Vagina (tissue), 2 donors: Measurements from ENCODE around the gene SLC25A1.

Experiments used
- POLR2AphosphoS5 ChIP-seq, 2 donors: sonication (generic); formaldehyde crosslinking; IDR thresholded peaks; one replicate each; pipeline ENCODE4 v1.9.0; 2017; ENCODE audit warnings: antibody characterized with exemption in 2 of 2, mild to moderate bottlenecking in 2 of 2, low read depth in 1 of 2; ENCODE audit not compliant: insufficient read depth in 1 of 2
- TF ChIP-seq, protein P1 (sequence below), 3 experiments: fragments of 450-650 bp in 2 of 3; fragments of 200-600 bp in 1 of 3; sonication (generic) in 1 of 3; IDR thresholded peaks; one replicate each; pipeline ENCODE4 v1.5.1; 2017 to 2019; ENCODE audit warnings: antibody characterized with exemption in 3 of 3, mild to moderate bottlenecking in 2 of 3, moderate library complexity in 2 of 3

DNA sequence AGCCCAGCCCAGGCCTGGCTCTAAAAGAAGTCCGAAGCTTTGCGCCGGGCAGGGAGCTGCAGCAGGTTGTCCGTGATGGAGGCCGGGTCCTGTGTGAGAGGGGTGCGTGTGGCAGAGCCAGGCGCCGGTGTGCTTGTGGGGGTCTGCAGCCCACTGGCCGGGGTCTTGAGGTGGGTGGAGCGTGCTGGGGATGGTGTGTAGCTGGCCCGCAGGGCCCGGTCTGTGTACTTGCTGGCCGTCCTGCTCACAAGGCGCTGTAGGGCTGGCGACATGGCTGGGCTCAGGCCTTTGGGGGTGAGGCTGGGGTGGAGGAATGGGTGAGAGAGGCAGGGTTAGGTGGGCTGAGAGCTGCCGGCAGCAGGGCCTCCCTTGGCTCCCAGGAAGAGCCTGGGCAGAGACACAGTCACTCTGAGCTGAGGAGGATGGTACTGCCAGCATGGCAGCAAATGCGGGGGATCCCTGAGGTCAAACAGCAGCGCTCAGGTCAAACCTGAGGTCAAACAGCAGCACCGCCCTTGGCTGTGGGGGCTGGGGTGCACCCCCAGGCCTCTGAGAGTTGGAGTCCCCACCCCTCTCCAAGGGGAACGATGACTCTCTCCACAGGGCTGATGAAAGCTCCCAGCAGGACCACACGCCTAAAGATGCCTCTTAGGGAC lies 44.2 kb downstream of the SLC25A1 start:
- TF ChIP-seq, protein P1, sequence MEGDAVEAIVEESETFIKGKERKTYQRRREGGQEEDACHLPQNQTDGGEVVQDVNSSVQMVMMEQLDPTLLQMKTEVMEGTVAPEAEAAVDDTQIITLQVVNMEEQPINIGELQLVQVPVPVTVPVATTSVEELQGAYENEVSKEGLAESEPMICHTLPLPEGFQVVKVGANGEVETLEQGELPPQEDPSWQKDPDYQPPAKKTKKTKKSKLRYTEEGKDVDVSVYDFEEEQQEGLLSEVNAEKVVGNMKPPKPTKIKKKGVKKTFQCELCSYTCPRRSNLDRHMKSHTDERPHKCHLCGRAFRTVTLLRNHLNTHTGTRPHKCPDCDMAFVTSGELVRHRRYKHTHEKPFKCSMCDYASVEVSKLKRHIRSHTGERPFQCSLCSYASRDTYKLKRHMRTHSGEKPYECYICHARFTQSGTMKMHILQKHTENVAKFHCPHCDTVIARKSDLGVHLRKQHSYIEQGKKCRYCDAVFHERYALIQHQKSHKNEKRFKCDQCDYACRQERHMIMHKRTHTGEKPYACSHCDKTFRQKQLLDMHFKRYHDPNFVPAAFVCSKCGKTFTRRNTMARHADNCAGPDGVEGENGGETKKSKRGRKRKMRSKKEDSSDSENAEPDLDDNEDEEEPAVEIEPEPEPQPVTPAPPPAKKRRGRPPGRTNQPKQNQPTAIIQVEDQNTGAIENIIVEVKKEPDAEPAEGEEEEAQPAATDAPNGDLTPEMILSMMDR (IDR thresholded peaks at IDR 0.05) = no peak
- TF ChIP-seq POLR2AphosphoS5 (IDR thresholded peaks at IDR 0.05; ENCODE audit: insufficient read depth in 1 of 2, low read depth in 1 of 2) = no peak
